Neutrophil (primary cell): ENCODE results near the gene DNAI4.
"Not testable (repeated sequence)": the region's sequence is repeated elsewhere in the genome, so short reads cannot be mapped to it uniquely, and the experiment has no call there.

Source experiments
- H3K27ac ChIP-seq: fragments of 200-600 bp; sonication (generic); 2 replicates; pipeline ENCODE4 v1.5.1; 2016; ENCODE audit warnings: mild to moderate bottlenecking, moderate library complexity
- H3K27me3 ChIP-seq: fragments of 200-600 bp; sonication (generic); 2 replicates; pipeline ENCODE4 v1.6.0; 2016; ENCODE audit warnings: mild to moderate bottlenecking
- H3K36me3 ChIP-seq: fragments of 200-600 bp; sonication (generic); 2 replicates; pipeline ENCODE4 v1.5.1; 2017
- H3K4me1 ChIP-seq, 2 experiments: fragments of 200-600 bp in 1 of 2; sonication (generic) in 1 of 2; 1 replicate in 1 of 2; 2 replicates in 1 of 2; pipeline versions ENCODE4 v1.5.1 to v1.6.1; 2013 to 2016; ENCODE audit warnings: low read depth in 1 of 2, low read length in 1 of 2, mild to moderate bottlenecking in 1 of 2, moderate library complexity in 1 of 2; ENCODE audit not compliant: control insufficient read depth in 1 of 2, insufficient read depth in 1 of 2
- H3K4me3 ChIP-seq, 2 experiments: fragments of 200-600 bp in 1 of 2; sonication (generic) in 1 of 2; 1 replicate in 1 of 2; 2 replicates in 1 of 2; pipeline ENCODE4 v1.5.1; 2013 to 2016; ENCODE audit warnings: low read depth in 1 of 2, low read length in 1 of 2, mild to moderate bottlenecking in 1 of 2, moderate library complexity in 1 of 2
- H3K9me3 ChIP-seq: fragments of 200-600 bp; sonication (generic); 2 replicates; pipeline ENCODE4 v1.5.1; 2016
- CTCF ChIP-seq: fragments of 200-600 bp; sonication (generic); IDR thresholded peaks from 2 replicates; pipeline ENCODE4 v1.5.1; 2016; ENCODE audit warnings: antibody characterized with exemption

DNAI4 gene

GRCh38 chr1:66916320-66916719 is 8.3 kb downstream of the DNAI4 start:
- H3K27me3 ChIP-seq: no peaks in the 10 kb centered on the region
- H3K4me3 ChIP-seq: no peak overlapping the region
- no peak for TF ChIP-seq CTCF
- H3K36me3 ChIP-seq: no peaks in the 10 kb centered on the region
- H3K9me3 ChIP-seq: no peaks in the 10 kb centered on the region
- no peaks in the 10 kb centered on the region for H3K4me1 ChIP-seq
- H3K27ac ChIP-seq: no peak overlapping the region

- H3K27ac ChIP-seq, H3K27me3 ChIP-seq, H3K9me3 ChIP-seq, H3K4me3 ChIP-seq, H3K4me1 ChIP-seq, H3K36me3 ChIP-seq: not testable (repeated sequence)
Observed at GRCh38 chr1:66915203-66915602, 9.5 kb downstream of the DNAI4 start.

- no peak overlapping the region for H3K4me3 ChIP-seq
- H3K27ac ChIP-seq: no peak overlapping the region
- H3K36me3 ChIP-seq: no peaks in the 10 kb centered on the region
- H3K9me3 ChIP-seq: no peaks in the 10 kb centered on the region
- no peak for TF ChIP-seq CTCF
- no peaks in the 10 kb centered on the region for H3K27me3 ChIP-seq
- H3K4me1 ChIP-seq: no peaks in the 10 kb centered on the region
Observed at GRCh38 chr1:66893712-66894111, 30.9 kb downstream of the DNAI4 start.

- no peaks in the 10 kb centered on the region for H3K36me3 ChIP-seq
- no peaks in the 10 kb centered on the region for H3K9me3 ChIP-seq
- H3K4me3 ChIP-seq: no peak overlapping the region
- H3K4me1 ChIP-seq: no peaks in the 10 kb centered on the region
- no peaks in the 10 kb centered on the region for H3K27me3 ChIP-seq
- no peak for TF ChIP-seq CTCF
- H3K27ac ChIP-seq: peak overlapping the region; percentile 65
Observed at GRCh38 chr1:66890621-66891020, 34.0 kb downstream of the DNAI4 start.

- Histone ChIP-seq H3K9me3 (no peaks in the 10 kb centered on the region), H3K4me3 (no peak overlapping the region), H3K27me3 (no peaks in the 10 kb centered on the region), H3K27ac (no peak overlapping the region), H3K4me1 (no peaks in the 10 kb centered on the region), H3K36me3 (no peaks in the 10 kb centered on the region)
- no peak for TF ChIP-seq CTCF
Observed at GRCh38 chr1:66889030-66889429, 35.6 kb downstream of the DNAI4 start.

- no peaks in the 10 kb centered on the region for H3K4me1 ChIP-seq
- H3K36me3 ChIP-seq: no peaks in the 10 kb centered on the region
- no peak for TF ChIP-seq CTCF
- no peaks in the 10 kb centered on the region for H3K27me3 ChIP-seq
- H3K9me3 ChIP-seq: no peaks in the 10 kb centered on the region
- H3K27ac ChIP-seq: no peak overlapping the region
- no peak overlapping the region for H3K4me3 ChIP-seq
Observed at GRCh38 chr1:66876664-66877063, 48.0 kb downstream of the DNAI4 start.
